ENCODE measurements around the gene DHRS3. TPM values are rescaled to one million over a fixed set of nuclear protein-coding genes. Genes with fewer than 3 reads are reported as not detected.

The DHRS3 gene
- total RNA-seq, 1 donor from 2014 or later: 31.9 TPM

GRCh38 chr1:12637693-12638092 lies 19.7 kb upstream of the DHRS3 start:
- Mint-ChIP-seq H3K9me3 (ENCODE audit: low read depth) (peaks cover 25% of the 10 kb centered on the region), H3K27ac (ENCODE audit: unreplicated experiment) (no peak overlapping the region), H3K36me3 (ENCODE audit: low read depth) (peaks cover 8% of the 10 kb centered on the region), H3K4me3 (ENCODE audit: unreplicated experiment) (no peak overlapping the region), H3K4me1 (ENCODE audit: low read depth) (peaks cover 28% of the 10 kb centered on the region), H3K27me3 (ENCODE audit: low read depth) (no peaks in the 10 kb centered on the region)
- peak; percentile 13 for DNase-seq (ENCODE audit: low spot score)
- TF ChIP-seq CTCF (IDR thresholded peaks at IDR 0.05): no peak

GRCh38 chr1:12636098-12636950 lies 18.3 kb upstream of the DHRS3 start:
- no peaks in the 10 kb centered on the region for H3K27me3 Mint-ChIP-seq (ENCODE audit: low read depth)
- DNase-seq (ENCODE audit: low spot score): no peak
- peaks cover 8% of the 10 kb centered on the region for H3K36me3 Mint-ChIP-seq (ENCODE audit: low read depth)
- no peak for TF ChIP-seq CTCF (IDR thresholded peaks at IDR 0.05)
- no peak overlapping the region for H3K4me3 Mint-ChIP-seq (ENCODE audit: unreplicated experiment)
- peaks cover 20% of the 10 kb centered on the region for H3K9me3 Mint-ChIP-seq (ENCODE audit: low read depth)
- peaks cover 23% of the 10 kb centered on the region for H3K4me1 Mint-ChIP-seq (ENCODE audit: low read depth)
- peak overlapping the region; percentile 75 for H3K27ac Mint-ChIP-seq (ENCODE audit: unreplicated experiment)

GRCh38 chr1:12634696-12635202 lies 16.7 kb upstream of the DHRS3 start:
- Mint-ChIP-seq H3K4me1 (ENCODE audit: low read depth) (peaks cover 26% of the 10 kb centered on the region), H3K4me3 (ENCODE audit: unreplicated experiment) (no peak overlapping the region), H3K9me3 (ENCODE audit: low read depth) (peaks cover 5% of the 10 kb centered on the region), H3K27ac (ENCODE audit: unreplicated experiment) (no peak overlapping the region), H3K36me3 (ENCODE audit: low read depth) (no peaks in the 10 kb centered on the region), H3K27me3 (ENCODE audit: low read depth) (peaks cover 6% of the 10 kb centered on the region)
- no peak for DNase-seq (ENCODE audit: low spot score)
- TF ChIP-seq CTCF (IDR thresholded peaks at IDR 0.05): no peak

GRCh38 chr1:12634156-12634555 lies 16.1 kb upstream of the DHRS3 start:
- no peak for TF ChIP-seq CTCF (IDR thresholded peaks at IDR 0.05)
- H3K9me3 Mint-ChIP-seq (ENCODE audit: low read depth): peaks cover under 1% of the 10 kb centered on the region
- no peaks in the 10 kb centered on the region for H3K36me3 Mint-ChIP-seq (ENCODE audit: low read depth)
- no peak overlapping the region for H3K27ac Mint-ChIP-seq (ENCODE audit: unreplicated experiment)
- DNase-seq (ENCODE audit: low spot score): no peak
- H3K4me1 Mint-ChIP-seq (ENCODE audit: low read depth): peaks cover 26% of the 10 kb centered on the region
- H3K4me3 Mint-ChIP-seq (ENCODE audit: unreplicated experiment): no peak overlapping the region
- H3K27me3 Mint-ChIP-seq (ENCODE audit: low read depth): peaks cover 10% of the 10 kb centered on the region

- no peak for TF ChIP-seq CTCF (IDR thresholded peaks at IDR 0.05)
- Mint-ChIP-seq H3K9me3 (ENCODE audit: low read depth) (no peaks in the 10 kb centered on the region), H3K4me3 (ENCODE audit: unreplicated experiment) (no peak overlapping the region), H3K36me3 (ENCODE audit: low read depth) (no peaks in the 10 kb centered on the region), H3K27me3 (ENCODE audit: low read depth) (peaks cover 10% of the 10 kb centered on the region), H3K27ac (ENCODE audit: unreplicated experiment) (no peak overlapping the region), H3K4me1 (ENCODE audit: low read depth) (peaks cover 14% of the 10 kb centered on the region)
- DNase-seq (ENCODE audit: low spot score): peak; percentile 75
Measured at GRCh38 chr1:12631571-12631970, 13.6 kb upstream of the DHRS3 start.

All from chondrocyte (in vitro differentiated cells).